CD4-positive, alpha-beta T cell treated with Interleukin-10 for 1 hour (primary cell): ENCODE data around the gene STK25.
"Not testable (repeated sequence)": the region's sequence is repeated elsewhere in the genome, so short reads cannot be mapped to it uniquely, and the experiment has no call there.

ENCODE experiments used
- DNase-seq: peaks from one replicate; pipeline ENCODE4 v3.0.0-alpha.2; 2020

Gene STK25

DNA sequence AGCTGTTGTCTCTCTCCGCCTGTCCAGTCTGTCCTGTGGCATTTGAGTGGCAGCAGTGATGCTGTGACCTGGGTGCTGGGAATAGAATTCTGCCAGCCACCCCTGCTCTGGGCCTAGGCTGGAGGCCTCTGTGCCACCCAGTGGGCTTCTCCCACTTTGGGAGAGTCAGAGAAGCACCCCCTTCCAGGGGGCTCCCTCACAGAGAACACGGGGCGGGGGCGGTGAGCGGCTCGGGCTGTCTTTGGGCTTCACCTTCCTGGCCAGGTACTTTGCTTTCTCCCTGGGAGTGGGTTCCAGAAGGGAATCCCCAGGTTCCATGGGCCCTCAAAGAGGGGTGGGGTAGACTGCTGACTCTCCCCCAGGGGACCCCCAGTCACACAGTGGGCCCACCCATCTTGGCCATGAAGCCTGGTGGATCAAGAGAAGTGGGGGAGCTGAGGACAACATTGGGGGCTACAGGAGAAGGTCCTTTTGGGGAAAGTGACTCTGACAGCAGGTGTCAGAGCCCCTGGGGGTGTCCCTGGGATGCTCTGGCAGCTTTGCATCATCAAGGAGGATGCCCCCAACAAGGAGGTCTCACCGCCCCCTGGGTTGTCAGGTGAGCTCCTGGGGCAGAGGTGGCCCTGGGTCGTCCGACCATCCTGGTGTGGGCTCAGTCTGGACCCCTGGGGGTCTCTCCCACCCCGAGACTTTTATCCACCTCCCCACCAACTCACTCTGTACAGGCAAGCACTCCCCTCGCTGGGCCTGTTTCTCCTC, 31.4 kb upstream of the STK25 start:
- DNase-seq = no peak

DNA sequence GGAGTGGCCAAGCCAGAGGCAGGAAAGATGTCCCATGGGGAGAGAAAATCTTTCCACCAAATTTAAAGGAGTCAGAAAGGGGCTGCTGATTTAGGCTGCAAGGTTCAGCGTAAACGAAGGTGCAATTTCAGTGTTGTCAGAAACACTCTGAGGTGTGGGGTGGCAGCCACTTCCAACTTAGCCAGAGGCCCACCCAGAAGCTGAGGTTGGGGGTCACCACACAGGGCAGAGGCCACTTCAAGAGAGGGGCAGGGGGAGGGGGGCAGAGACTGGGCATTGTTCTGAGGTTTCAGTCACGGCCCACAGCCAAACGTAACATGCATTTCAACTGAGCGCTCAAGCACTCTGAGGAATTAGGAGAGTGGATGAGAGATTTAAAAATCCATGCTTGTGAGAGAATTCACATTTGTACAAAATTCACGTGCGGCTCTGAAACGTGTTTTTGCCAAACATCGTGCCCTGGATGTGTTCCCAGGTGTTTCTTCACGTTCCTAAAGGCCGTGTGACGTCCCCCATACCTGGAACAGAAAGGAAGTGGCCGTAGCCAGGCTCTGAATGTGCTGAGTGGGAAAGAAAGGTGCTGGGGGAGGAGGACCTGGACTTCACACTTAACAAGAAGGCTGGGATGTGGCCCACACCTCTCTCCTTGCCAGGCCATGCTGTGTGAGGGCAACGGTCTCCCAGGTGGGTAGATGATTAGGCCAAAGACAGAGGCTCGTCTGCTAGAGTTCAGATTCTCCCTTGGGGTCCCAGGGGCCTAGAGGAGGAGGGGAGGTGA, 30.6 kb upstream of the STK25 start:
- DNase-seq = no peak

DNA sequence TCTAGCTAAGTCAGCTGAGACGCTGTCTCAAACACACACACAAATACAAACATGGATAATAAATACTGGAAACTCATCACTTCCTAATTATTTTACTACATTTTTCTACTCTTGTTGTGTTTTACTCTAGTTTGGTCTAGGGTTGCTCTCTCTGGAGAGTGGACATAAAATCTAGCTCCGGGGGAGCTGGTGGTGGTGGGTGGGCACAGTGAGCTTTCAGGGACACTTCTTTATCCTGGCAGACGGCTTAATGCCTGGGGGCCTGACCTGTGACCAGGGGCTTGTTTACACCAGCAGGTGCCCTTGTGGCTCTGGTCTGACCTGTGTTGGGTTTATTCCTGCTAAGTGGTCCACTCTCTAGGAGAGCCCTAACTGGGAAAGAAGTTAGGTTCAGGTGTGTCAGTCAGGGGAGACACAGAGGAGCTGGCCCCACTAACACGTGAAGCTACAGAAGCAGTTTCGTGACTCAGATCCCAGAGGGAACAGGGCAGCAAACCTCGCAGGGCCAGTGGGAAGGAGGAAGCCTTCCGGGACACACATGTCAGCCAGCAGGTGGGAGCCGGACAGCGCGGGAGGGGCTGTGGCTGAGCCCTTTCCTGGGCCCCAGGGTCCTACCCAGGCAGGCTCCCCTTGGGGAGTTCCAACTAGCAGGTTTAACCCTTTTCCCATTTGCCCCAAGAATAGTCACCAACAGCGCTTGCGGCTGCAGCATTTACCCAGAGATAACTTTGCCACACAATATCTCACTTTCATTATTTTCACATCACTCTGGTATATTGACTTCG, 27.7 kb upstream of the STK25 start:
- no peak for DNase-seq

DNA sequence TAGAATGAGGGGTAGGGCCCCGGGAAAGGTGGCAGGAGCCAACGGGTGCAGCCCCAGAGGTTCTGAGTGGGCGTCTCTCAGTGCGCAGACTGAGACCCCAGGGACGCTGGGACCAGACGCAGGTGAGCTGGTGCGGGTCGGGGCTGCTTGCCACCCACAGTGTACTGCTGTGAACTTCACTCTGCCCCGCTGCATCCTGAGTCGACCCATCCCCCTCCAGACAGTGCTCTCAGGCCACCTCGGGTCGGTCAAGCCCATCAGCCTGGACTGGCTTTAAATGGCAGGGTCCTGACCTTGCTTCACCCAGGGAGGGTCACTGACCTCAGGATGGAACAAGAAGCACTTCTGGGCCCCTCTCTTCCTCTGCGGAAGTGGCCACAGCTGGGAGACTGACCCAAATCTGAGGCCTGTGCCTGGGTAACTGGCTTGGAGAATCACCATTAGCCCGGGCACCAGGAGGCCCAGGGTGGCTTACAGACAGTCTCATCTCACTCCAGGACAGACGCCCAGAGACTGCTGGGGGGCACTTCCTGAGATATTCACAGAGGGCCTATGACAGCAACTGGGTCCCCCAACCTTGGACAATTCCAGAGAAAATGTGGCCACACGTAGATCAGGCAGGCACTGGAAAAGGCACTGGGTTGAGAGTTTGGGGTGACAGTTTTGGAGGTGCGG, 26.5 kb upstream of the STK25 start:
- no peak for DNase-seq

DNA sequence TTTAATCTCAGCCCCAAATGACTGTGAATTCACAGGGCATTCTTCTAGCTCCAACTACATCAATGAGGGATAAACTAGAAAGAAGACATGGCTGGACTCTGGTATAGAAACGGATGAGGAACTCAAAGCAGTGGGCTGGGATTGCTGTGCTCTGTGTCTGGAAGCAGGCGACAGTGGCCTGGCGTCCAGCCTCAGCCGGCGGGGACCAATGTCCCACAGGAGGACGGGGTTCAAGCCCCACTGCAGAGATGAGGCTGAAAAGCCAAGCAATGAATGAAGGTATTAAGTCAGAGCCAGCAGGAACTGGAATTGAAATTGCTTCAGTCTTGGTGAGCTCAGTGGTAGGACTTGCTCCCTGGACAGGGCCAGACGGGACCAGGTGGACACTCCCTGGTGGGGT, 25.9 kb upstream of the STK25 start:
- DNase-seq = no peak

DNA sequence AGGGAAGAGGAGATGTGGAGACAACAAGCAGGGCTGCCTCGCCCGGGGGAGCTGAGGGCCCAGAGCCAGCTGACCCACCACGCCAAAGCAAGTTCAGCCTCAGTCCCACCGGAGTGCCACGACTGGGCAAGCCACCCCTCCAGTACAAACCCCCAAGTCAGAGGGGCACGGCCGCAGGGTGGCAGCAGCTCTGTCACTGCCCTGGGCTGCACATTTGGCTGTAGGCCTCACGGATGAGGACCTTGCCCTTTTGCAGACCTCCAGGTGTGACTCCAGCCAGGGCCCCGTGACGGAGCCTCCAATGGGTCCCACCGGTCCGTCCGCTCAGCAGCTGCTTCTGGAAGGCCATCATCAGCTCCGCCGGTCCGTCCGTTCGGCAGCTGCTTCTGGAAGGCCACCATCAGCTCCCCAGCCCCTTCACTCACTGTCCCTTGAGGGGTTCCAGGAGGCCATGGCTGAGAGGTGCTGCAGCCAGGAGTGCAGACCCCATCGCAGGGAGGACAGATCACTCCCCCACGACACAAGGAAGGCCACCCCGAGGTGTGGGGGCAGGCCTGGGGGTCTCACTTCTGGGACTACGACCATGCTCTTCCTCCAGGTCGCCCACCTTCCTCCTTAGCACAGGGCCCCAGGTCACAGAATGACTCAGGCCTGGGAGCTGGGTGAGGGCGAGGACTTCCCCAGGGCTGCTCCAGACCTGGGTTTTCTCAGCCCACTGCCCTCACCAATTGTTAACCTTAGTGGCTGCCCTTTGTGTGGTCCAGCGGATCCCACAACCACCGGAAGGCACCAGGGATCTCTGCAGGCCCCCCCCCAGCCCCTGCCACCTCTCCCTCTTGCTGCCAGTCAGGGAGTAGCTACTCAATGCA, 24.6 kb upstream of the STK25 start:
- no peak for DNase-seq

DNA sequence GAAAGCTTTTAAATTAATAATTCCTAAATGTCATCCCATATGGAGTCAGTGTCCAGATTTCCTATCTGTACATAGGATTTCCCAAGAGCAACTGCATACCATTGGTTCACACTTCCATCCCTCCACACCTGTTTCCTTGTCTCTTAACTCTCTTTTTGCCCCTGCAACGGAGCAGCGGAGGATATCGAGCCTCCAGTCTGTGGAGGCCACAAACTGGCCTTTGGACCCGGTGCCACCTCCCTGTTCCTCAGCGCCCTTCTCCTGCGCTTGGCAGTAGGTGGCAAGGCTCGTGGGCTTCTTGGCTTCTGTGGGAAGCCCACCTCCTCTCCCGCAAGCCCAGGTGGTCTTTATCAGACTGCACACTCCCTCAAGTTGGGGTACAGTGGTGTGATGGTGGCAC, 23.8 kb upstream of the STK25 start:
- DNase-seq = no peak

DNA sequence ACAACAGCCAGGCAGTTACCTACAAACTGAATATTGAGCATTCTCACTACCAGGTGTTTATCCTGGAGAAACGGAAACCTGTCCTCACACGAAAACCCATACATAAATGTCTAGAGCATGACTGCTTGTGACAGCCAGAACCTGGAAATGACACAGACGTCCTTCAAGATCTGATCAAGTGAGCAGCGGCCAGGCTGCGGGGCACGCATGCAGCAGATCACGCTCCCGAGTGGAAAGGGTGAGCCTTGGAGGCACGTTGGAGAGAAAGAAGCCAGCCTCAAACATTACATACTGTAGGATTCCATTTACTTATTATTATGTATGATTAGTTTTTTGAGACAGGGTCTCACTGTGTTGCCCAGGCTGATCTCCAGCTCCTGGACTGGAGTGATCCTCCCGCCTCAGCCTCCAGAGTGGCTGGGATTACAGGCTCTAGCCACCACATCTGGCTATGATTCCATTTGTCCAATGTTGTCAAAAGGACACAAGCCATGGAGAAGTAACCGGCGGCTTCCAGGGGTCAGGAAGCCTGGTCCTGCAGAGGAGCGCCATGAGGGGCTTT, 22.9 kb upstream of the STK25 start:
- DNase-seq = no peak

DNA sequence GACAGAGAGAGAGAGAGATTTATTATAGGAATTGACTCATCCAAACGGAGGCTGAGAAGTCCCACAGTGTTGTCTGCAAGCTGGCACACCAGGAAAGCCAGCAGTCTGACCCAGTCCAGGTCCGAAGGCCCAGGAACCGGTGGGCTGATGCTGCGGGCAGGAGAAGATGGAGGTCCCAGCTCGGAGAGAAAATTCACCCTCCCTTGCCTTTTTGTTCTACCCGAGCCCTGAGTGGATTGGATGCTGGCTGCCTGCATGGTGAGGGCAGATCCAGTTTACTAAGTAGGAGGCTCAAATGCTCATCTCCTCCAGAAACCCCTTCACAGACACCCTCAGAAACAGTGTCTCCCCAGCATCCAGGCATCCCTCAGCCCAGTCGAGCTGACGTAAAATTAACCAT, 22.2 kb upstream of the STK25 start:
- no peak for DNase-seq

DNA sequence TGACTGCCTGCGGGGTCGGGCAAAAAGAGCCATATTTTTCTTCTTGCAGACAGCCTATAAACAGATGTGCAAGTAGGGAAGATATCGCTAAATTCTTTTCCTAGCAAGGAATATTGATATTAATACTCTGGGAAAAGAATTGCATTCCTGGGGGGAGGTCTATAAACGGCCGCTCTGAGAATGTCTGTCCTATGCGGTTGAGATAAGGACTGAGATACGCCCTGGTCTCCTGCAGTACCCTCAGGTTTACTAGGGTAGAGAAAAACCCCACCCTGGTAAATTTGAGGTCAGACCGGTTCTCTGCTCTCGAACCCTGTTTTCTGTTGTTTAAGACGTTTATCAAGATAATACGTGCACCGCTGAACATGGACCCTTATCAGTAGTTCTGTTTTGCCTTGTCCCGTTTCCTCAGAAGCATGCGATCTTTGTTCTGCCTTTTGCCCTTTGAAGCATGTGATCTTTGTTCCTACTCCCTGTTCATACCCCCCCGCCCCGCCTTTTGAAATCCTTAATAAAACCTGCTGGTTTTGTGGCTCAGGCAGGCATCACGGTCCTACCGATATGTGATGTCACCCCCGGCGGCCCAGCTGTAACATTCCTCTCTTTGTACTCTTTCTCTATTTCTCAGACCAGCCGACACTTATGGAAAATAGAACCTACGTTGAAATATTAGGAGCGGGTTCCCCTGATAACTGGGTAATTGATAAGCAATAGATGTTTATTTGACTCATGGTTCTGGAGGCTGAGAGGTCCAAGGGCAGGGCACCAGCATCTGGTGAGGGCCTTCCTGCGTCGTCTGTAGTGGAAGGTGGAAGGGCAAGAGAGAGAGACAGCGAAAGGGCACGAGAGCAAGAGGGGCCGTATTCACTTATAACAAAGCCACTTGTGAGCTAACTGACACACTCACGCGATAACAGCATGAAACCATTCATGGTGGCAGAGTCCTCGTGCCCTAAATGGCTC, 17.7 kb upstream of the STK25 start:
- DNase-seq = not testable (repeated sequence)

DNA sequence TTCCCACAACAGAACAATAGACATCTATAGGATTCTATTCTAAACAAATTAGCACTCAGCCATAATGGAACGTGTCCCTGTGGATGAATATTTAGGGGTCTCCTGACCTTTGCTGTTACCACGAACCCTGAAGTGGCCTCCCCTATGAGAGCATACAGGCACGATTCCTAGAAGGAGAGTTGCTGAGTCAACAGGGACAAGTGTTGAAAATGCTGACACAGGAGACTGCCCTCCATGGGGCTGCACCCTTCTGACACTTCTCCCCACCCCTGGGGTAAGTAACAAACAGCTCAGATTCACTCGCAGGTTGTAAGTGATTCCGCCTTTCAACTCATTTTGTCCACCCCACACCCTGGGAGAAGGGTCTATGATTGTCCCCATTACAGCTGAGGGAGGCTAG, 14.1 kb upstream of the STK25 start:
- no peak for DNase-seq

DNA sequence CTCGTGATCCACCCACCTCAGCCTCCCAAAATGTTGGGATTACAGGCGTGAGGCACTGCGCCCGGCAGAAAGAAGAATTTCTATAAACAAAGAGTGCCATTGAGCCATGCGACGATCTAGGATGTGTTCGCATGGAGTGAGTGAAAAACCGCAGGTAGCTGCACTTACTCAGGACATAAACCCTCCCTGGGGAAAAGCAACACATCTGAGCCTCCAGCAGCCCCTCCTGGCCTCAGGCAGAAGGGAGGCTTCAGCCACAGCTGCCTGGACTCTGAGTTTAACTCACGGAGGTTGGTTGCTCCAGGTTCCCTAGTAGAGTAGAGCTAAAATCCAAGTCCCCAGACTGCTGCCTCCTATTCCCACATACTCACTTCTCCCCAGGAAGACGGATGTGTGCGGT, 11.3 kb upstream of the STK25 start:
- DNase-seq = no peak

DNA sequence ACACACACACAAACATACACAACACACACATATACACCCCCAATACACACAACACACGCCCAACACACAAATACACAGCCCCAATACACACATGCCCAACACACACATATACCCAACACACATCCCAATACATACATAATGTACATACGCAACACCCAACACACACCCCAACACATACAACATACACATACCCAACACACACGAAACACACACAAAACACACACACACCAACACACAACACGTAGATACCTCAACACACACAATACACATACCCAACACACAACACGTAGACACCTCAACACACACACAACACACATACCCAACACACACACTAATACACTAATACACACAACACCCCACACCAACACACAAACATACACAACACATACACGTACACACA, 8.9 kb upstream of the STK25 start:
- no peak for DNase-seq

DNA sequence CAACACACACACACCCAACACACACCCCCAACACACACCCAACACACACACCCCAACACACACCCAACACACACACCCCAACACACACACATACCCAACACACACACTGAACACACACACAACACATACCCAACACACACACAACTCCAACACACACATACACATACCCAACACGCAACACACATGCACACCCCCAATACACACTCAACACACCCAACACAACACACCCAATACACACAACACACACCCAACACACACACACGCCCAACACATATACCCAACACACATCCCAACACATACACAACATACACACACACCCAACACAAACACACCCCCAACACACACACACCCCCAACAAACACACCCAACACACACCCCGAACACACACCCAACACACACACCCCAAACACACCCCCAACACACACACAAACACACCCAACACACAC, 8.2 kb upstream of the STK25 start:
- DNase-seq = no peak

DNA sequence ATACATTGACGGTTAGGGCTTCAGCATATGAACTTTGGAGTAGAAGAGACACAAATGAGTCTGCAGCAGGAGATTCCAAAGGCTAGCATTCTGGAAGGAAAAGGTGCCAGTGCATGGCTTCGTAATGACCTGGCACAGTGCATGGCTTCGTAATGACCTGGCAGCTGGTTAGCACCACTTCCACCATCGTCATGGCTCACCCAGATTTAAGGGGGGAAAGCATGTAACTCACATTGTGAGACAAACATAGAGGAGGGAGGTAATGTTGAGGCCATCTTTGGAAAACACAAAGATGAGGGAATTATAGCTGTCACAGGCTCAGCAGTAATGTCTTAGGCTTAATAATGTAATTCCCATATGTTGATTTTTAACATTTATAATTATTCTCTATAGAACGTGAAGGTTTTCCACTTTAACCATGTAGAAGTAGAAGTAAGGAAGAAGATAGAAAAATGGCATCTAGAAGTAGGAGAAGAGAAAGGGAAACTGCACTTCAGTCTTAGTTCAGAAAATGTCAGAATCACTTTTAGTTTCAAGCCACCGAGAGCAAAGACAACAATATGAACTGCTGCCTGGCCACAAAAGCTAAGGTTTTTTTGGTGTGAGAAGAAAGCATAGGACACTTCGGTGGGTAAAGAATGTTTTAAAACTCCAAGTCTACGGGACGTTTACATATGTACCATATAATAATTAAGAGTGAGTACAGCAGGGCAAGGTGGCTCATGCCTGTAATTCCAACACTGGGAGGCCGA, 6.8 kb upstream of the STK25 start:
- no peak for DNase-seq

DNA sequence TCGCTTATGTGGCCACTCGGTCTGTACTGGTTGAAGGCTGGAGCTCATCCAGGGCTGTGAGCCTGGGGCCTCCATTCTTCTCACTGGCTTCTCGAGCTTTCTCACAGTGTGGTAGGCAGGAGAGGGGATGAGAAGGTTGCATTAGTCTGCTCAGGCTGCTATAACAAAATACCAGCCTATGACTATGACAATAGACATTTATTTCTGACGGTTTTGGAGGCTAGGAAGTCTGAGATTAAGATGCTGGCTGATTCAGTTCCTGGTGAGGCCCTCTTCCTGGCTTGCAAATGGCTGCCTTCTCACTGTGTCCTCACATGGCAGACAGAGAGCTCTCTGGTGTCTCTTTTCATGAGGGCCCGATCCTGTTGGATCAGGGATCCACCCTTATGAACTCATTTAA, 6.2 kb upstream of the STK25 start:
- DNase-seq = no peak

DNA sequence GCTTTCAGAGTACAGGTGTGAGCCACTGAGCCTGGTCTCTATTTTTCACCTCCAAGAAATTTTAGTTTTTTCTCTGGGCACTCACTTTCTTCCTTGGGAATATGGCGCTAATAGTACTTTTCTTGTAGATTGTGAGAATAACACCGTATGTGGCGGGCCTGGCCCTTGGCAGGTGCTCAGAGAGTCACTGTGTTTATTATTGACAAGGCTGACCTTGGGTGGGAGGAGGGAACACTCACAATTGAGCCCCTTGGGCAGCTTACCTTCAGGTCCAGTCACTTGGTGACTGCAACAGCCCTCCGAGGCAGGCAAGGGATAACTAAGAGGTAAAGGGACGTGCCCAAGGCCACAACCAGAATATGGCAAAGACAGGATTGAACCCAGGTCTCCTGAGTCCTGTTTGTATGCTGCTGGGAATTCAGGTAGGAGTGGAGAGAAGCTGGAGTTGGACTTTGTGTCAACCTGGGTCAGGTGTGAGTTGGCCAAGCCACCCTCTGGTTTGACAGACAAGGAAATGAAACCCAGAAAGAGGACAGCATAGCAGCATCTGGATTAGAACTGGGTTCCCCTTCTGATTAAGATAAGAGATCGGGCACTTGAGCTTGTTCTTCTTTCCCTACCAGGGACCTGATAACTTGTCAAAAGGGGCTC, 2.8 kb upstream of the STK25 start:
- no peak for DNase-seq

DNA sequence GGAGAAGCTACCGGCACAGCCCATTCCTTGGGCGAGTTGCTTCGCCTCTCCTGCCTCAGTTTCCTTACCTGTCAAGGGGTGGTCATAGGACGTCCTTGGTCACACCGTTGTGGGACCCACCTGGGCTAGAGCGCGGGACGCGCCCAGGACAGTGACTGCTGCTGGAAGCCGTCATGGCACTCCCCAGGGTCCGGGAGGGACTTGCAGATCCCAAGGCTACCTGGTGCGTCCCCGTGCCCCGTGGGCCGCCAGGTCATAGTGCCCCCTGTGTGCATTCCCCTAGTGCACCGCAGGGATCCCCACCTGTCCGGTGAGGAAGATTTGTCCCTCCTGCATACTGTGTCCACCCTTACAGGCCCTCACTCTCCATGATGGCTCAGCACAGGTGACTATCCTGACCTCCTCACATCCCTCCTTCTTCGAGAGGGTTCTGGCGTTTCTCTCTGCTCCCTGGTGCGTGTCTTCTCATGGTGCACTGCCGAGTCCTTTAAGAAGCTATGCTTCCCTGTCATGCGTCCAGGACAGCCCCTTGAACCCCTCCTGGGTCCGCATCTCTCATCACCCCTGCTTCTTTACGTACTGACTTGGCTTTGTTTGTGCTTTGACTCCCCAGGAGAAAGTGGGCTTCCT, 886 bp upstream of the STK25 start:
- no peak for DNase-seq
